IPS-NIHi7 (cell line): ENCODE data around the gene ZNF611.
"Not testable (repeated sequence)": the region's sequence is repeated elsewhere in the genome, so short reads cannot be mapped to it uniquely, and the experiment has no call there.

Experiments
- DNase-seq: peaks from one replicate; pipeline ENCODE4 v3.0.0; 2012; ENCODE audit warnings: mixed read lengths; ENCODE audit errors: extremely low spot score

Gene ZNF611

DNA sequence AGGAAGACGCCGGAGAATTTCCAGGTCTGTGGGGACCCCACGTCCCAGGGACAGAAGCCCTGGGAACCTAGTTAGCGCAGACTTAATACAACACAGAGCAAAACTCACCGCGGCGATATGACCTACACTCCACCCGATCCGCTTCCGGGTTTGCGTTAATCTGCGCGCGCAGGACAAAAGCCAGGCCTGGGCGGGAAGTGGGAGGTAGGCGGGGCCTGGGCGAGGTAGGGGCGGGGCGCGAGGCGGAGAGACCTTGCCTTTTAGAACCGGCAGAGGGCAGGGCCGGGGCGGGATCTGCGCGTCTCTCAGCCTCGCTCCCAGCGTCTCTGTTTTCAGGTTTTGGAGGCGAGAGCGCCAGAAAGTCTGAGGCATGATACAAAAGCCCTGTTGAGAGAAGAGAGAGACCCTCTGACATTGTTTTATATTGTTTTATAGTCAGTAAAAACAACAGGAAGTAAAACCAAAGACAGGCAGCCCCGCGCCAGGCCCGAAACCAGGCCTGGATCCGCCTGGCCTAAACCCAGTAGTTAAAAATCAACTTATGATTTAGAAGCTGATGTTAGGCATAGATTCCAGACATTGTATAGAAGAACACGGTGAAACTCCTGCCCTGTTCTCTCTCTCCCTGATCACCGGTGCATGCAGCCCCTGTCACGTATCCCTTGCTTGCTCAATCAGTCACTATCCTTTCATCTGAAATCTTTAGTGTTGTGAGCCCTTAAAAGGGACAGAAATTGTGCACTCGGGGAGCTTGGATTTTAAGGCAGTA is at the start of gene ZNF611:
Gene ZNF611, minus strand, starts transcription at position 152 of the 769 bp plus-strand sequence. CDS start 19,150 bp downstream, outside the sequence.
- peak; percentile 90 for DNase-seq

DNA sequence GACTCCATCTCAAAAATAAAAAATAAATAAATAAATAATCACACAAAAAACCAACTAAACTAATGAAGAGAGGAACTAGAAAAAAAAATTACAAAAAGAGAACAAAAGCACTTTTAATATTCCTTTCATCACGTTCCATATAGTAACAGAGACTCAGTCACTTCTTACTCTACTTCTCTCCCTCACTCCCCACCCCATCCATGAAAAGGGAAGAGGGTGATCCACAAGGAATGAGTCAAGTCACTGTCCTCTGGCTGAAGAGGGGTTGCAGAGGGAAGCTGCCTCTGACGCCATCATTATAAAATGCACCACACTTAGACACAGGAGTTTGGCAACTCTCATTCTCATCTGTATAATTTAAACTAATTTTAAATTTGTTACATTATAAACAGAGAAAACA is 48.0 kb upstream of the ZNF611 start:
- DNase-seq = not testable (repeated sequence)

DNA sequence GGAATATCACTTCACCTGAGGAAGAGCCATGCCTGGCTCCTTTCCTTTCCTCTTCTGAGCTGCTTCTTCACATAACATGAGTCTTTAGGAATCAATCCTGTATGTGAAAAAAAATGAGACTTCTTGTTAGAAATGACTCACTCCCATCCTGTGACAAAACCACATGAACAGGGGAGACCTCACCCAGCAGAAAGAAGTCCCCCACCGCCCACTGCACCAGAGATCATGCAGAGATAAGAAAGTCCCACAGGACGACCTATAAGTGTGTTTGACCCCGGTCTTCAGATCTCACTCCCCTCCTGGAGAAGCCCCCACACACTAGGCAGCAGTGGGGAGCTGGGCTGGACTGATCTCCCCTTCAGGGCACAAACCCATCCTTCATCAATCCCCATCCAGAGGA is 44.0 kb upstream of the ZNF611 start:
- no peak for DNase-seq

DNA sequence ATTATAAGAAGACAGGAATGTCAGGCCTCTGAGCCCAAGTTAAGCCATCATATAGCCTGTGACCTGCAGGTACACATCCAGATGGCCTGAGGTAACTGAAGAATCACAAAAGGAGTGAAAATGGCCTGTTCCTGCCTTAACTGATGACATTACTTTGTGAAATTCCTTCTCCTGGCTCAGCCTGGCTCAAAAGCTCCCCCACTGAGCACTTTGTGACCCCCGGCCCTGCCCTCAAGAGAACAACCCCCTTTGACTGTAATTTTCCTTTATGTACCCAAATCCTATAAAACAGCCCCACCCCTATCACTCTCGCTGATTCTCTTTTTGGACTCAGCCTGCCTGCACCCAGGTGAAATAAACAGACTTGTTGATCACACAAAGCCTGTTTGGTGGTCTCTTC is 21.6 kb upstream of the ZNF611 start:
- DNase-seq = not testable (repeated sequence)

DNA sequence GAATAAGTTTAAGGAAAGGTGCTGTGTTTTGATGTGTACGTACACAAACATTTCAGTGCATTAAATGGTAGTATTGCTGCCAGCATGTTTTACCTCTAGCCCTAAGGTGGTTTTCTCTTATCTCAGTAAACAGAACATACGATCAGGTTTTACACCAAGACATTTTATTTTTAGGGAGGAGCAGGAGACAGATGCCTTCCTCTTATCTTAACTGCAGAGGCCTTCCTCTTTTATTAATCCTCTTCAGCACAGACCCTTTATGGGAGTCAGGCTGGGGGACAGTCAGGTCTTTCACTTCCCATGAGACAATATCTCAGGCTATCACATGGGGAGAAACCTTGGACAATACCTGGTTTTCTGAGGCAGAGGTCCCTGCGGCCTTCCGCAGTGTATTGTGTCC is 14.9 kb upstream of the ZNF611 start:
- no peak for DNase-seq

DNA sequence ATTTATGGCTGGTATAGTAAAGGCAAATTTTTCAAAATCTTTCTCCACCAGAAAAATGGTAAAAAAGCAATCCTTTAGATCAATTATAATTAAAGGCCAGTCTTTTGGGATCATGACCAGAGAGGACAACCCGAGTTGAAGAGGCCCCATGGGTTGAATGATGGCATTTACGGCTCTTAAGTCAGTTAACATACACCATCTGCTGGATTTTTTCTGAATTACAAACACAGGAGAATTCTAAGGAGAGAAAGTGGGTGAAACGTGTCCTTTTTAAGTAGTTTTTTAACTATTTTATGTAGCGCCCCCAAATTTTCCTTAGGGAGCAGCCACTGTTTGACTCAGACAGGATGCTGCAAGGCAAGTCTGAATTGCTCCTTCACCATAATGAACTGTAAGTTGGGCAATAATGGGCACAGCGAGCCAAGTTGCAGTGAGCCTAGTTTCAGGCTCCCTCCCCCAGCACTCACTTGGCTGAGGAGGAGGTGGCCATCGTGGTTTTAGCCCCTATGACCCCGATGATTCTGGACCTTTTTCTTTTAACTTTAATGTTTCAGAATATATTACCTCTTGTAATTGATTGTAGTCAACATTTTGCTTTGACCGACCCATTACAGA is 13.6 kb upstream of the ZNF611 start:
- DNase-seq = no peak

DNA sequence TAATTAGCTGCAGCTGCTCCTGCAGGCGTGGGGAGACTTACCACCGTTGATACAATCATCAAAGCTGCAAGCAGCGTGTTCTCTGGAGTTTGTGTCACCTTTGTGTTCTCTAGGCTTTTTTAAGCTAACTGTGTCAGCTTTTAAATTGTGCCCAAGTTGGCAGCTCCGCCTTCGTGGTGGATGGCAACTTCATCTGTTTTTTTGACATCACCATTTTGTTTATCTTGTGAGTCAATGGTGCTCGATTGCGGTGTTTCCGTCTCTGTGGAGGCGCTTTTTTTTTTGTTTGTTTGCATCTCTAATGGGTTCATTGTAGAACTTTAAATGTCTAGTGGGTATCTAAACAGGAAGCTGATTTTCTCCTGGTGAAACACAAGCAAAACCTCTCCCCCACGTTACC is 11.1 kb upstream of the ZNF611 start:
- not testable (repeated sequence) for DNase-seq

DNA sequence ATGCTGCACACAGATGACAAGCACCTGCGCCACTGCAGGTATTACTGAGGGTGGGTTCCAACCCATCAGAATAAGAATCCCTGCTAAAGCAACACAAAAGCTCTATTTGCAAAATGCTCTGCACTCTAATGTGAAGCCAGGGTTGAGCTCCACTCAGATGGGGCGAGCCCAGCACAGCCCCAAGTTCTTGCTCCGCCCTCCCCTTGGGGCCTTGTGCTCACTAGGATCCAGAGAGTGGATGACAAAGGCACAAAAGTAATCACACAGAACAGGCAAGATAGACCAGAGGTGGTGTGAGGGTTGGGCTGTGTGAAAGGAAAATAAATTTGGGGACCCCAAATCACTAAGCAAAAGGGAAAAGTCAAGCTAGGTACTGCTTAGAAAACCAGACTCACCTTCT is 8.2 kb upstream of the ZNF611 start:
- DNase-seq = no peak

DNA sequence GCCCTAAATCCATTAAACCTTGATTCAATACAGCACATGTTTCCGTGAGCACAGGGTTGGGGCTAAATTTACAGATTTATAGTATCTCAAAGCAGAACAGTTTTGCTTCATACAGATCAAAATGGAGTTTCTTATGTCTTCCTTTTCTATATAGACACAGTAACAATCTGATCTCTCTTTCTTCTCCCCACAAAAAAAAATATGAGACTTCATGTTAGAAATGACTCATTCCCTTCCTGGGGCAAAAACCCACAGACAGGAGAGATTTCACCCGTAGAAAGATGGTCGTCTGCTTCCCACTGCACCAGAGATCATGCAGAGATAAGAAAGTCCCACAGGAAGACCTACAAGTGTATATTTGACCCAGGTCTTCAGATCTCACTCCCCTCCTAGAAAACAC is 7.7 kb upstream of the ZNF611 start:
- no peak for DNase-seq

DNA sequence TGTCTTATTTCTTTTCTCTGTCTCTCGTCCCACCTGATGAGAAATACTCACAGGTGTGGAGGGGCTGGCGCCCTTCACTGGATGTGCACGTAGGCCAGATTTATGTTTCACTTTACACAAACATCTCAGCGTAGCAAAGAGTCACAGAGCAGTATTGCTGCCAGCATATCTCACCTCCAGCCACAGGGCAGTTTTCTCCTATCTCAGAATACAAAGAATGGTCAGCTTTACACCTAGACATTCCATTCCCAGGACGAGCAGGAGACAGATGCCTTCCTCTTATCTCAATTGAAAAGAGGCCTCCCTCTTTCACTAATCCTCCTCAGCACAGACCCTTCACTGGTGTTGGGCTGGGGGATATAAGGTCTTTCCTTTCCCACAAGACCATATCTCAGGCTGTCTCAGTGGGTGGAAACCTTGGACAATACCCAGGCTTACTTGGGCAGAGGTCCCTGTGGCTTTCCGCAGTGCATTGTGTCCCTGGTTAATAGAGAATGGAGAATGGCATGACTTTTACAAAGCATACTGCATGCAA is 7.2 kb upstream of the ZNF611 start:
- DNase-seq = no peak

DNA sequence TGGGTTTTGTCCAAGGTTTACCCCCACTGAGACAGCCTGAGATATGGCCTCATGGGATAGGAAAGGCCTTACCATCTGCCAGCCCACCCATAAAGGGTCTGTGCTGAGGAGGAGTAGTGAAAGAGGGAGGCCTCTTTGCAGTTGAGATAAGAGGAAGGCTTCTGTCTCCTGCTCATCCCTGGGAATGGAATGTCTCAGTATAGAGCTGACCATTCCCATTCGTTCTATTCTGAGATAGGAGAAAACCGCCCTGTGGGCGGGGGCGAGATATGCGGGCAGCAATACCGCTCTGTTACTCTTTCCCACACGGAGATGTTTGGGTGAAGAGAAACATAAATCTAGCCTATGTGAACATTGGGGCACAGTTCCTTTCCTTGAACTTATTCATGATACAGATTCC is 6.5 kb upstream of the ZNF611 start:
- DNase-seq = not testable (repeated sequence)

DNA sequence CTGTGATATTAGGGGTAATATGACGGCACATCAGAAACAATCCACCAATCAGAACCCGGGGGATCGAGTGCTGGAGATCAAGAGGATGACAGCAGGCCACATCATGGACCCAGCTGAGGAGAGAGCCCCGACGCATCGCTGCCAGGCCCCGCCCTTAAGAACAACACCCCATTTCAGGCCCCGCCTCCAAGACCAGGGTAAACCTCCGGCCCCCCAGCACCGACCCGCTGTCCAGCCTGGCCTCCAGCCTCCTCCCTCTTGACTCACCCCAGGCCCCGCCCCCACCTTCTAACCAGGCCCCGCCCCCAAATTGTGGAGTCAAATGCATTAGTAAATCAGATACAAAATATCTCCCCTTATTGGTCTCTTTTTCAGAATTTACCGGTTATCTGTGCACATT is 4.7 kb upstream of the ZNF611 start:
- peak; percentile 31 for DNase-seq

DNA sequence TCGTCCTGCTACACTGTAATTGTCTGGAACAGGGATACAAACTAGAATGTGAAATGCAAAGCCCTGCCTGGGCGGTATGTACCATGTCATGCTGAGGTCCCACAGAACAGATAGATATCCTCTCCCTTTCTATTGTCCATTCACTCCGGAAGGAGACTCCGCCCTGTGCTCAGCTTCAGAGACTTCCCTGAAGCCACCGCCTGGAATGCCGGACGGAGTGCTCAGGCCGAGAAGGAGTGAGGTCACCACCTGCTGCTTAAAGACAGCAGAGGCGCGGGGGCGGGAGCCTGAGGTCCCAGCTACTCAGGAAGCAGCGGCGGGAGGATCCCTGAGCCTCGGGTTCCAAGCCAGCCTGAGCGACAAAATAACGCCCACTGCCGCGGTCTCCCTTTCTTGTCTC is 890 bp upstream of the ZNF611 start:
- peak; percentile 71 for DNase-seq

DNA sequence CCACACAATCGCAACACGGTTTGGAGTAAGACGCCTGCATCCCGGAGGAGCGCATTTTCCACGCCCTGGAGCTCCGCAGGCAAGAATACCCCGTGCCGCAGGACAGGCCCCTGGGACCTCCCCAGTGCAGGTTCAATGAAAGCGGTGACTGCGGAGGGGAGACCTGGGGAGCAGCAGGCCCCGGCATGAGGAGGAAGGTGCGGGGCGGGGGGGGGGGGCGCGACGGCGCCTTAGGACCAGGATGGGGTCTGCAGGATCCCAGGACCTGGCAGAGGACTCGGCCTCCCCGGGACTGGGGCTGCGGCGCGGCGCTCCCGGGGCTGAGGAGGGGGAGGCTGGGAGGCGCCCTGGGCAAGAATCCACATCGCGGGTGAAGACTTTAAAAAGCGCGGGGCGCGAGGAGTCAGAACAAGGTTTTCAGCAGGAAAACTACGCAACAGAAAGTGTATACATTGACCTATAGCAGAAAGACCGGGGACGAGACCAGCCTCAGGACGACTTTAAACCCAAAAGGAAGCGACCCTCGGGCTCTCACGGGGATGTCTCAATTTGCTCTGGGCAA is 432 bp downstream of the ZNF611 start:
- DNase-seq = no peak

DNA sequence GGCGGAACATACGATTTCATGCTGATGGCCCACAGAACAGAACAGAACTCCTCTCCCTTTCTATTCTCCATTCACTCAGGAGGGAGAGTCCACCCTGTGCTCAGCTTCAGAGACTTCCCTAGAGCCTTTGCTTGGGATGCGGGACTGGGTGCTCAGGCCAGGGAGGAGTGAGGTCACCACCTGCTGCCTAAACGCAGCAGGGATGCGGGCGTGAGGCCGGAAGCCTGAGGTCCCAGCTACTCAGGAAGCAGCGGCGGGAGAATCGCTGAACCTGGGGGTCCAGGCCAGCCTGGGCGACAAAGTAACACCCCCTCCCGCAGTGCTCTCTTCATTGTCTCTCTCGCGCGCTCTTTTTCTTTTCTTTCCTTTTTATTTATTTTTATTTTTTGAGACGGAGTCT is 8.8 kb downstream of the ZNF611 start:
- not testable (repeated sequence) for DNase-seq

DNA sequence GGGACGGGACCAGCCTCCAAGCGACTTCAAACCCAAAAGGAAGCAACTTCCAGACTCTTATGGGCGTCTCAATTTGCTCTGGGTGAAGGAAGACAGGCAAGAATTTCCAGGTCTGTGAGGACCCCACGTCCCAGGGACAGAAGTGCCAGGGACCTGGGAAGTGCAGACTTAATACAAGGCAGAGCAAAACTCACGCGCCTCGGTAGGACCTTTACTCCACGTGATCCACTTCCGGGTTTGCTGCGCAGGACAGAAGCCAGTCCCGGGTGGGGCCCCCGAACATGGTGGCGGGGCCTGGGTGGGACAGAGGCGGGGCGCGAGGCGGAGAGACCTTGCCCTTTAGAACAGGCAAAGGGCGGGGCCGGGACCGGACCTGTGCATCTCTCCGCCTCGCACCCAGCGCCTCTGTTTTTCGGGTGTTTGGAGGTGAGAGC is 9.3 kb downstream of the ZNF611 start:
- no peak for DNase-seq

DNA sequence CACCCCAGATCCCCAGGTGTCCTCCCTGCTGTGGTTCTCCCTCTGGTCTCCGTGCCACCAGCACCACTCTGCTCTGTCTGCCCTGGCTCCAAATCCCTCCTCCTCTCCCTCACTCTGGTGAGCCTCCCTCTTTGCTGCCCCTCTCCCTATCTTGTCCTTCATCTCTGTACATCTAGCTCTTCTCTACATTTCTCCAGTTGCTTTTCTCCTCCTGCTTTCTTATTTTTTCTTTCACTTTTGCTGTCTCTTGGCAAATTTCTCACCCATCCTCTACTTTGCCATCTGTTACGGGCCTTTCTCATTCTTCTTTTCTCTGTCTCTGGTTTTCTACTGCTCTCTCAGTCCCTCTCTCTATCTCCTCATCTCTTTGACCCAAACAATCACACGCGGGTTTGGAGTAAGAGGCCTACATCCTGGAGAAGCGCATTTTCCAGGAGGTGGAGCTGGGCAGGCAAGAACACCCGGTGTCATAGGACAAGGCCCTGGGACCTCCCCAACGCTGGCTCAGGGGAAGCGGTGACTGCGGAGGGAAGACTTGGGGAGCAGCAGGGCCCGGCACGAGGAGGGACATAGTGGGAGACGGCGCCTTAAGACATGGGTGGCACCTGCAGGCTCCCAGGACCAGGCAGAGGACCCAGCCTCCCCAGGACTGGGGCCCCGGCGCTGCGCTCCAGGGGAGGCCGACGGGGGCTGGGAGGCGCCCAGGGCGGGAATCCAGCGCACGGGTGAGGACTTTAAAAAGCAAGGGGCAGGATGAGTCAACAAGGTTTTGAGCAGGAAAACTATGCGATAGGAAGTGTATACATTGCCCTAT is 9.9 kb downstream of the ZNF611 start:
- no peak for DNase-seq

DNA sequence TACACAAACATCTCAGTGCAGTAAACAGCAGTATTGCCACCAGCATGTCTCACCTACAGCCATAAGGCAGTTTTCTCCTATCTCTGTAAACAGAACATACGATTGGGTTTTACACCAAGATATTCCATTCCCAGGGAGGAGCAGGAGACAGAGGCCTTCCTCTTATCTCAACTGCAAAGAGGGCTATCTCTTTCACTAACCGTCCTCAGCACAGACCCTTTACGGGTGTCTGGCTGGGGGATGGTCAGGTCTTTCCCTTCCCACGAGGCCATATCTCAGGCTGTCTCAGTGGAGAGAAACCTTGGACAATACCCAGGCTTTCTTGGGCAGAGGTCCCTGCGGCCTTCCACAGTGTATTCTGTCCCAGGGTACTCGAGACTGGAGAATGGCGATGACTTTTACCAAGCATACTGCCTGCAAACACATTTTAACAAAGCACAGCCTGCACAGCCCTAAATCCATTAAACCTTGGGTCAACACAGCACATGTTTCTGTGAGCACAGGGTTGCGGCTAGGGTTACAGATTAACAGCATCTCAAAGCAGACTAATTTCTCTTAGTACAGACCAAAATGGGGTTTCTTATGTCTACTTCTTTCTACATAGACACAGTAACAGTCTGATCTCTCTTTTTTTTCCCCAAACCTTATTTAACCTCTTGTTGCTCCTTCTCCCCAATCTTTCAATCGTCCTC is 10.8 kb downstream of the ZNF611 start:
- DNase-seq = not testable (repeated sequence)

DNA sequence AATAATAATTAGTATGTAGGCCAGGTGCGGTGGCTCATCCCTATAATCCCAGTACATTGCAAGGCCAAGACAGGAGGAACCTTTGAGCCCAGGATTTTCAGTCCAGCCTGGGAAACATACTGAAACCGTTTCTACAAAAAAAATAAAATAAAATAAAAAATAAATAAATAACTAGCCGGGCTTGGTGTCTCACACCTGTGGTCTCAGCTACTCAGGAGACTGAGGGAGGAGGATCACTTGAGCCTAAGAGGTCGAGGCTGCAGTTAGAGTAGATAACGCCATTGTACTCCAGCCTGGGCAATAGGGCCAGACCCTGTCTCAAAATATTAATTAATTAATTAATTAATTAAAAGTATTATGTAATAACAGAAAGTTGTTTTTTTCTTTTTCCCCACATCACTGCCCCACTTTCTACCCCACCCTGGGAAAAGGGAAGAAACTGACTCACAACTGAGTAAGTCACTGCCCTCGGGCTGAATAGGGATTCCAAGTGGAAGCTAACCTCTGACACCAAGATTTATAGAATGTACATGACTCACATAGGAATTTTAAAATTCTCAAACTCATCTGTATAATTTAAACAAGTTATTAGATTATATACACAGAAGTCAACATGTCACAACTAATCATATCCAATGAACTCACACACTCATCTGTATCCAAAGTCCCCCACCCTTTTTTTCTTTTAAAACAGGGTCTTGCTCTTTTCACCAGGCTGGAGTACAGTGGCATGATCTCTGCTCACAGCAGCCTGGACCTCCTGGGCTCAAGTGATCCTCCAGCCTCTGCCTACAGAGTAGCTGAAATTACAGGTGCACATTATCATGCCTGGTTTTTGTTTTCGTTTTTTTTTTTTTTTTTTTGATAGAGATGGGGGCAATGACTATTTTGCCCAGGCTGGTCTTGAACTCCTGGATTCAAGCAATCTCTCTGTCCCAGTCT is 12.5 kb downstream of the ZNF611 start:
- DNase-seq = no peak

DNA sequence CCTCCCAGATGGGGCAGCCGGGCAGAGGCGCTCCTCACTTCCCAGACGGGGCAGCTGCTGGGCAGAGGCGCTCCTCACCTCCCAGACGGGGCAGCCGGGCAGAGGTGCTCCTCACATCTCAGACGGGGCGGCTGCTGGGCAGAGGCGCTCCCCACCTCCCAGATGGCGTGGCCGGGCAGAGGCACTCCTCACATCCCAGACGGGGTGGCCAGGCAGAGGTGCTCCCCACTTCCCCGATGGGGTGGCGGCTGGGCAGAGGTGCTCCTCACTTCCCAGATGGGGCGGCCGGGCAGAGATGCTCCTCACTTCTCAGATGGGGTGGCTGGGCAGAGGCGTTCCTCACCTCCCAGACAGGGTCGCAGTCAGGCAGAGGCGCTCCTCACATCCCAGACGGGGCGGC is 14.3 kb downstream of the ZNF611 start:
- not testable (repeated sequence) for DNase-seq
